Activated CD4-positive, alpha-beta T cell treated with anti-CD3 and anti-CD28 coated beads for 1 hour (primary cell): ENCODE measurements around the gene SLC2A1.

Experiments
- DNase-seq: peaks from one replicate; pipeline ENCODE4 v3.0.0-alpha.2; 2020

Gene SLC2A1

GRCh38 chr1:42887366-42887765 lies 71.3 kb downstream of the SLC2A1 start:
- DNase-seq, result no peak

- DNase-seq, result no peak
Observed at GRCh38 chr1:42886800-42887199, 71.9 kb downstream of the SLC2A1 start.

DNA sequence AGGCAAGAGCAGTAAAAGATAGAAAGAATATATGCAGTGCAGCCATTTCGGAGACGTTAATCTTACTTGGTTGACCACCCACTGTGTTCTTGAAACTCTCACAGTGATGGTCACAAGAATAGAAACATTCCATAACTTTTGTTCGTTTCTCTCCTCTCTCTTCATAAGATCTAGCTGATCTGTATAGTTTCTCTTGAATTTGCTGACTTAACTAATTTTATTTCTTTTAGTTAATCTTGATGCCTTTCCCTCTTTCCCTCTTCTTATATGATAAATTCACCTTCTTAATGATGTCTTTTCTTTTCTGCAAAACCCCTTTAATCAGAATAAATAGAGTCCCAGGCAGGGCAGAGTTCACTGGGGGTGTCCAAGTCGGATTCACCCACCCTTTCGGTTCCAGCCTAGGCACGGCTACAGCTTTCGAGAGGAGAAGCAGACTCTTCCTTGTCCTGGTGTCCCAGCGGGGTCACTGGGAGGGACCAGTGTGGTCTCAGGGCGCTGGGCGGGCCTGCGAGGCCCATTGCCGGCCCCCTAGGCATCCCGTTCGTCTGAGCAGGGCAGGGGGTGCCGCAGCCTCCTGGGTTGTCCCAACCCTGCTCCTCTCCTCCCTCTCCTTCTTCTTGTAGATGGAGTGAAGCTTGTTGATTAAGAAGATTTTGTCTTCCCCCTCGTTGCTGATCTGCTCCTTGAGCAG lies 72.5 kb downstream of the SLC2A1 start:
- no peak for DNase-seq

GRCh38 chr1:42880384-42880783 lies 78.3 kb downstream of the SLC2A1 start:
- DNase-seq, result no peak

GRCh38 chr1:42877380-42877779 lies 81.3 kb downstream of the SLC2A1 start:
- DNase-seq, result no peak

- no peak for DNase-seq
Observed at GRCh38 chr1:42876009-42876408, 82.7 kb downstream of the SLC2A1 start.
